ENCODE measurements around the gene BLM.

GRCh38 chr15:90698629-90699028 lies 18.5 kb upstream of the BLM start:
- TF ChIP-seq CTCF (conservative IDR thresholded peaks at IDR 0.05; ENCODE audit: low read length) (no peak), EZH2phosphoT487 (IDR thresholded peaks at IDR 0.05; ENCODE audit: borderline replicate concordance) (no peak)
